DOHH2 (cell line): ENCODE data around the gene ENOPH1.

ENCODE experiments used
- CTCF ChIP-seq: fragments of 200-600 bp; sonication (generic); IDR thresholded peaks from one replicate; pipeline ENCODE4 v1.5.1; 2014; ENCODE audit warnings: antibody characterized with exemption, mild to moderate bottlenecking, low read depth, low read length; ENCODE audit not compliant: poor library complexity, severe bottlenecking
- EZH2phosphoT487 ChIP-seq: fragments of 200-600 bp; sonication (generic); IDR thresholded peaks from 2 replicates; pipeline ENCODE4 v1.6.1; 2017; ENCODE audit warnings: borderline replicate concordance, mild to moderate bottlenecking, antibody characterized with exemption, low read length, moderate library complexity, mixed read lengths

GRCh38 chr4:82432596-82432995, 2.2 kb downstream of the ENOPH1 start:
- TF ChIP-seq CTCF (no peak), EZH2phosphoT487 (no peak)
